GM20431 (cell line): Measurements from ENCODE around the gene KLHL26.

Source experiments
- in situ Hi-C: fragments of 300-500 bp; cut with MseI, MboI; formaldehyde crosslinking; loops from one replicate; pipeline ENCODE4 v1.15.0; 2020; ENCODE audit warnings: low sequenced_read_pairs; ENCODE audit not compliant: unreplicated experiment

The KLHL26 gene

GRCh38 chr19:18612051-18612771, 24.6 kb upstream of the KLHL26 start:
- in situ Hi-C loops = no loop called here

GRCh38 chr19:18612772-18613588, 23.8 kb upstream of the KLHL26 start, which contains the start of gene TMEM59L:
TMEM59L (plus strand) TSS chr19:18612870; CDS start chr19:18612959, 89 bp downstream.
- in situ Hi-C loops = no loop called here

GRCh38 chr19:18613589-18614234, 23.1 kb upstream of the KLHL26 start:
- in situ Hi-C loops = no loop called here

- in situ Hi-C loops = no loop called here
These were observed 20.8 kb upstream of the KLHL26 start for GRCh38 chr19:18616023-18616422.

- in situ Hi-C loops = no loop called here
These were observed 19.3 kb upstream of the KLHL26 start for GRCh38 chr19:18617562-18617961.

- in situ Hi-C loops = no loop called here
These were observed 18.6 kb upstream of the KLHL26 start for GRCh38 chr19:18618236-18618635.

GRCh38 chr19:18620311-18620710, 16.5 kb upstream of the KLHL26 start:
- in situ Hi-C loops = no loop called here

- in situ Hi-C loops = no loop called here
These were observed 15.9 kb upstream of the KLHL26 start for GRCh38 chr19:18620902-18621301.

GRCh38 chr19:18626906-18627305, 9.9 kb upstream of the KLHL26 start:
- in situ Hi-C loops = no loop called here

- in situ Hi-C loops = no loop called here
These were observed 7.4 kb upstream of the KLHL26 start for GRCh38 chr19:18629166-18630088.

GRCh38 chr19:18633321-18633720, 3.5 kb upstream of the KLHL26 start:
- in situ Hi-C loops = no loop called here

GRCh38 chr19:18634612-18635297, 2.1 kb upstream of the KLHL26 start:
- in situ Hi-C loops = no loop called here

- in situ Hi-C loops = no loop called here
These were observed 1.0 kb upstream of the KLHL26 start for GRCh38 chr19:18635831-18636182.

- in situ Hi-C loops = no loop called here
These were observed 452 bp upstream of the KLHL26 start for GRCh38 chr19:18636183-18636968.

- in situ Hi-C loops = no loop called here
These were observed 1.1 kb downstream of the KLHL26 start for GRCh38 chr19:18637673-18638630.

- in situ Hi-C loops = no loop called here
These were observed 2.9 kb downstream of the KLHL26 start for GRCh38 chr19:18639706-18640243.
